HUES48 (cell line): ENCODE data around the gene ABCF2.

Experiments used
- H3K27ac ChIP-seq: one replicate; pipeline ENCODE4 v1.7.0; 2013; ENCODE audit warnings: low read depth, low read length, inconsistent platforms
- H3K27me3 ChIP-seq: 2 replicates; pipeline ENCODE4 v1.6.1; 2013; ENCODE audit warnings: mild to moderate bottlenecking, low read length; ENCODE audit not compliant: control insufficient read depth, insufficient read depth
- H3K36me3 ChIP-seq: 2 replicates; pipeline ENCODE4 v1.6.1; 2013; ENCODE audit warnings: low read length; ENCODE audit not compliant: control insufficient read depth, insufficient read depth
- H3K4me1 ChIP-seq: 2 replicates; pipeline ENCODE4 v1.6.1; 2013; ENCODE audit warnings: mild to moderate bottlenecking, low read length; ENCODE audit not compliant: control insufficient read depth, insufficient read depth
- H3K4me3 ChIP-seq: 2 replicates; pipeline ENCODE4 v1.5.1; 2013; ENCODE audit warnings: mild to moderate bottlenecking, low read depth, low read length
- H3K9ac ChIP-seq: 2 replicates; pipeline ENCODE4 v1.6.1; 2013; ENCODE audit warnings: mild to moderate bottlenecking, low read depth, low read length, moderate library complexity
- H3K9me3 ChIP-seq: 2 replicates; pipeline ENCODE4 v1.6.1; 2013; ENCODE audit warnings: low read length; ENCODE audit not compliant: control insufficient read depth, insufficient read depth

ABCF2 gene

DNA sequence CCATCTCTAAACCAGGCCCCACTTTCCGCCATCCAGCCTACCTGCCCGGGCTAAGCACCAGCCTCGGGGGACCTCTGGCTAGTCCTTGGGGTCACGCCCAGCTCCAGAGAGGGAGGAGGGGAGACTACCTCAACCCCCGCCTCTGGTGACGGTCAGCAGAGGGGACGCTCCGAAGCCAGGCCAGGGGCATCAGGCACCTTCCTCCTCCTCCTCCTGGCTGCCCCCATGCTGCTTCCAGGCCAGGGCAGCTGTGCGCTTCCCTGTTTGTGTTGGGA, 25.5 kb upstream of the ABCF2 start:
- H3K4me1 ChIP-seq: peaks cover 29% of the 10 kb centered on the region
- no peaks in the 10 kb centered on the region for H3K36me3 ChIP-seq
- no peak overlapping the region for H3K9ac ChIP-seq
- peak overlapping the region; percentile 79 for H3K4me3 ChIP-seq
- H3K27me3 ChIP-seq: peaks cover 57% of the 10 kb centered on the region
- no peak overlapping the region for H3K27ac ChIP-seq
- H3K9me3 ChIP-seq: no peaks in the 10 kb centered on the region

DNA sequence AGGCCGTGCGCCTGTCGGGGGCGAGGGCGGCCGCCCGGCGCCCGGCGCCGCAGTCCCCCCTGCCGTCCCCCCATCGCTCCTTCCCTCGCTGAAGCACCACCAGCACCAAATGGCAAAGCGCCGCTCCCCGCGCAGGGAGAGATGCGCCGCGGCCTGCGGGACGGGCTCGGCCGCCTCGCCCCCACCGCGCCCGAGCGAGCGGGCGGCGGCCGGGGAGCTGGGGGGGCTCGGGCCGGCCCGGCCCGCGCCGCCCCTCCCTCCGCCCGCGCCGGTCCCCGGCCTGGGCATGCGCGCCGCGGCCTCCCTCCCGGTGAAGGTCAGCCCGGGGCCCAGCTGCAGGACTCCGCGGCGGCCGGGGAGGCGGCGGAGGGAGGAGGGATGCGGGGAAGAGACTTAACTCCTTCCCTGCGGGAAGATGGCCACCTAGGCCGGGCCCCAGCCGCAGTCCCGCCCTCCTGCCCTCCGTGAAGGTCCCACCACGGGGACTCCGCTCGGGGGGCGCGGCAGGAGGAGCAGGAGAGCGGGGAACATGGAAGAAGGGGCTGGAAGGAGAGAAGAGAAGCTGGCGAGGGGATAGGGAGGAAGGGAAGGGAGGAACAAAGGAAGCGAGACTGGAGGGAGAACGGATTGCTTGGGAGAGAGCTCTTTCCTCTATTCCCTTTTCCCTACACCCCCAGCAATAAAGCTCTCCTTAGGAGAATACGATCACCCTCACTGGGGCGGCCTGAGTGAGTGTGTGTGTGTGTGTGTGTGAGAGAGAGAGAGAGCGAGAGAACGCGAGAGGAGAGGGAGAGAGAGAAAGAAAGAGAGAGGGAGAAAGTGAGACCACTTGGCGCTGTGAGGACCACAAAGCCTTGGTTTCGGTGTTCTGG, 24.9 kb upstream of the ABCF2 start:
- no peaks in the 10 kb centered on the region for H3K36me3 ChIP-seq
- H3K4me1 ChIP-seq: peaks cover 33% of the 10 kb centered on the region
- peak overlapping the region; percentile 46 for H3K9ac ChIP-seq
- H3K27me3 ChIP-seq: peaks cover 62% of the 10 kb centered on the region
- H3K4me3 ChIP-seq: peak overlapping the region; percentile 79
- no peaks in the 10 kb centered on the region for H3K9me3 ChIP-seq
- no peak overlapping the region for H3K27ac ChIP-seq

DNA sequence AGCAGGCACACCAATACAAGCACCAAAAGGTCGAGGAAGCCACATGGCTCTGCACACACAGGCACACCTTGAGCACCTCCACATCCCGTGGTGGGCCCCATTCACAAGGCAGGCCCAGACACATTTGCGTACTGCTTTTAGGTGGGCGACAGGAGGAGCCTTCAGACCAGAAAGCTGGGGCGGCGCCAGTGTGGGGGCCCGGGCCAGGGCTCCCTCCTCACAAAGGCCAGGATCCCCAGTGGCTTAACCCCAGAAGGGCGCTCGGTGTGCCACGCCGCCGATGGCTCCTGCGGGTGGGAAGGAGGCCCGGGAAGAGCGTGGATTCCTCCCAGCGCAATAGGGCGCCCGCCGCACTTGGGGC, 24.3 kb upstream of the ABCF2 start:
- peaks cover 69% of the 10 kb centered on the region for H3K27me3 ChIP-seq
- H3K9me3 ChIP-seq: no peaks in the 10 kb centered on the region
- peaks cover 38% of the 10 kb centered on the region for H3K4me1 ChIP-seq
- H3K9ac ChIP-seq: no peak overlapping the region
- peak overlapping the region; percentile 79 for H3K4me3 ChIP-seq
- no peaks in the 10 kb centered on the region for H3K36me3 ChIP-seq
- no peak overlapping the region for H3K27ac ChIP-seq

DNA sequence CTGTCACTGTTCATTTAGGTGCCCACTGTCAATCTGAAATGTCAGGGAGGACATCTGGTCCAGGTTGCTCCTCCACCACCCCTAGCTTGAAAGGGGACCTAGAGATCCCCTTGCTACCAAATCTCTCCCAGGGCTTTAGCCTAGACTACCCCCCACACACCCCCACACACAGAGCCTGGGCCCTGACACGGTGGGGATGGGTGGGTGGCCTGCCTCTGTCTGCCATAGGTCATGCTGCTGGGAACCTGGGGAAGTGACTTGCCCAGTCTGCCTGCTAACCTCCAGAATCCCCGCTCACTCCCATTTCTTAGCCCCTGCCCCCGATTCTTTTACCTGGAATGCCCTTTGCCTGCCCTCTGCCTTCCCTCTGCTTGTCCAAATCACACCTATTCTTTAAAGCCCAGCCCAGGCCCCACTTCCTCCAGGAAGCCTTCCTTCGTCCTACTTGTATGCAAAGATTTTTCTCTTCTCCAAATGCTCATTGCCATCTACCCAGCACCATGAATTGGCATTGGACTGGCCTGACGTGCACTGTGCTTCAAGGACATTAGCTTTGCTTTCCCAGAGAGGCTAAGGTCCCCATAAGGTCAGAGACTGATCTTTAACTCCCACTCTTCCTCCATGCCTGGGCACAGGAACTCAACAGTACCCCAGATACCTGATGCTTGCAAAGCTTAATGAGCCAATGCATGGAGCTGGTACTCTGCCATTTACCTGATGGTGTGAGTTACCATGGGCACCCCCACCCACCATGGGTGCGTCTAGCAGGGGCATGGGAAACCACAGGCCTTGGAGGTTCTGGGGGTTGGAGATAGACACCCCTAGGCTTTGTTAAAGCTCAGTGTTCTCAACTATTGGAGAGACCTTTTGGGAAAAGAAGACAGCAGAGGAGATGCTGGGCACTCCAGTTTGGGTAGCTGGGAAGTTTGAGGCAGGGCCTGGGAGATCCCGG, 23.5 kb upstream of the ABCF2 start:
- Histone ChIP-seq H3K4me1 (peaks cover 45% of the 10 kb centered on the region), H3K36me3 (no peaks in the 10 kb centered on the region), H3K27ac (no peak overlapping the region), H3K9ac (no peak overlapping the region), H3K4me3 (no peak overlapping the region), H3K27me3 (peaks cover 75% of the 10 kb centered on the region), H3K9me3 (no peaks in the 10 kb centered on the region)

DNA sequence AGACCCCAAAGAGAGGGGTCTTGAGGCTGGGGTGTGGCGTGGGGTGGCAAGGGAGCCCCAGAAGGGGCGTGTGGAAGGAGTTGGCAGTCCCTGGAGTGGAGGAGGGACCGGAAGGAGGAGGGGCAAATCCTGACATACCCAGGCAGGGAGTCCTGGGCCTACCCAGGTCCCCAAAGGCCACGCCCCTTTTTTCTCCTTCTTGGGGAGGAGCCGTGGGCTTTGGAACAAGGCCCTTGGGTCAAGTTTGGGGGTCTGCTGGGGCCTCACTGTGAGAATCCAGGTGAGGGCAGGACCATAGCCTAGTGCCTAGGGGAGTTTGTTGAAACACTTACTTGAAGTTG, 22.7 kb upstream of the ABCF2 start:
- no peak overlapping the region for H3K27ac ChIP-seq
- peaks cover 73% of the 10 kb centered on the region for H3K27me3 ChIP-seq
- no peaks in the 10 kb centered on the region for H3K36me3 ChIP-seq
- no peak overlapping the region for H3K9ac ChIP-seq
- H3K4me3 ChIP-seq: no peak overlapping the region; the same call in 1 of the 2 replicates
- peaks cover 49% of the 10 kb centered on the region for H3K4me1 ChIP-seq
- no peaks in the 10 kb centered on the region for H3K9me3 ChIP-seq

DNA sequence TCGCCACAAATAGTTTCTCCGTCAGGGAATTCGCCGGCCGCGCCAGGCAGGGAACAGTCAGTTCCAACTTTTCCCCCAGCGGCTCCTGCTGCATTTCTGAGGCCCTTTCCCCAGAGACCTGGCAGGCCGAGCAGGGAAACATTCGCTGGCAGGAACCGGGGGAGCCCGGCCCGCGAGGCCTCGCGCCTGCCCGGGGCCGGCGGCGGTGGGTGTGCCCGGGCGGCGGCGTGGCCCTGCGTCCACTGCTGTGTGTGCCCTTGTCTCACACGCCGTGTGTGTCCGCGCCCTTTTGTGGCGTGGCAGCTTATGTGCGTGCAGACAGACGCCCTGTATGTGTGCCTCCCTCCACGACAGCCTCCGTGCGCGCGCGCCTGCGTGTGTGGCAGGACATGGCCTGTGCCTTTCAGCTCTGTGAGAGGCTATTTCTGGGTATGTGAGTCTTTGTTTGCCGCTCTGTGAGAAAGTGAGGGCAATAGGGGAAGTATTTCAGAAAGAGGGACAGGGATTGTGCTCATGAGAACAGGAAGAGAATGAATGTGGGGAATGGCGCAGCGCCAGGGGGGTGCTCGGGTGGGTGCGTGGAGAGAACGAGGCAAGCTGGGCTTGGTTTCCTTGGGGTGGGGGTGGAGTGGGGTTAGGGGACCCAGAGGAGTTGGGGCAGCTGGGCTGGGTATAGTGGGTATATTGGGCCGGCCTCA, 22.2 kb upstream of the ABCF2 start:
- Histone ChIP-seq H3K4me3 (peak overlapping the region; percentile 57), H3K36me3 (no peaks in the 10 kb centered on the region), H3K27me3 (peaks cover 73% of the 10 kb centered on the region), H3K9ac (no peak overlapping the region), H3K27ac (peak overlapping the region; percentile 33), H3K4me1 (peaks cover 52% of the 10 kb centered on the region), H3K9me3 (no peaks in the 10 kb centered on the region)

DNA sequence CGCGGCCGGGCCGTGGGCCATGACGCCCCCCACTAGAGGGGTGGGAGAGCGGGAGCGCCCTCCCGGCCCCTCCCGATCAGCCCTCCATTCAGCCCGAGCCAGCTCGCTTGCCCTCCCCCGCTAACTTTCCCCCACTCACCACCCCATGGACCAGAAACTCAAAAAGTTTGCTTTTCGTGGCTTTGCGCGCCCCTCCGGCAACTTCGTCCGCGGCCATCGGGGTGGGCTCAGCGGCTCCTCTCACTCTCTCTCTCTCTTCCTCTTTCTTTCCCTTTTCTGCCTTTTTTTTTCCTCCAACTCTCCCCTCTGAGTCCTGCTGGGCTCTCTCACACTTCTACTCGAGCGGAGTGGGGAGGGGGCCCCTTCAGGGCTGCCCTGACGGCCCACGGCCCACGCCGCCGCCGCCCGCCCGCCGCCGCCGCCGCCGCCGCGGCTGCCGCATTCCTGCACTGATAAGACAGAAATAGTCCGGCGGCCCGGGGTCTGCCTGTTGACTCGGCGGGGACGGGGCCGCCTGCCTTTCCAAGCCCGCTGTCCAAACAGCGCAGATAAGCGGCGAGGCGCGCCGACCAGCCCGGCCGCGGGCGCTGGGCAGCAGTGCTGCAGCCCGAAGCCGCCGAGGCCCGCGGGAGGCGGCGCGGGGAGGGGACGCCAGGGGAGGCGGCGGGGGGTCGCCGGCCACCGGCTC, 21.5 kb upstream of the ABCF2 start, which contains the start of gene SMARCD3:
Gene SMARCD3, minus strand, starts transcription at position 349 of the 688 bp plus-strand sequence. Its CDS starts 132 bp downstream, at position 217.
- no peaks in the 10 kb centered on the region for H3K9me3 ChIP-seq
- no peaks in the 10 kb centered on the region for H3K36me3 ChIP-seq
- peak within 1 kb of the TSS; percentile 33 for H3K27ac ChIP-seq
- peaks cover 66% of the 10 kb centered on the region for H3K27me3 ChIP-seq
- no peak within 1 kb of the TSS for H3K9ac ChIP-seq
- H3K4me3 ChIP-seq: peak within 1 kb of the TSS; percentile 57
- peaks cover 55% of the 10 kb centered on the region for H3K4me1 ChIP-seq

DNA sequence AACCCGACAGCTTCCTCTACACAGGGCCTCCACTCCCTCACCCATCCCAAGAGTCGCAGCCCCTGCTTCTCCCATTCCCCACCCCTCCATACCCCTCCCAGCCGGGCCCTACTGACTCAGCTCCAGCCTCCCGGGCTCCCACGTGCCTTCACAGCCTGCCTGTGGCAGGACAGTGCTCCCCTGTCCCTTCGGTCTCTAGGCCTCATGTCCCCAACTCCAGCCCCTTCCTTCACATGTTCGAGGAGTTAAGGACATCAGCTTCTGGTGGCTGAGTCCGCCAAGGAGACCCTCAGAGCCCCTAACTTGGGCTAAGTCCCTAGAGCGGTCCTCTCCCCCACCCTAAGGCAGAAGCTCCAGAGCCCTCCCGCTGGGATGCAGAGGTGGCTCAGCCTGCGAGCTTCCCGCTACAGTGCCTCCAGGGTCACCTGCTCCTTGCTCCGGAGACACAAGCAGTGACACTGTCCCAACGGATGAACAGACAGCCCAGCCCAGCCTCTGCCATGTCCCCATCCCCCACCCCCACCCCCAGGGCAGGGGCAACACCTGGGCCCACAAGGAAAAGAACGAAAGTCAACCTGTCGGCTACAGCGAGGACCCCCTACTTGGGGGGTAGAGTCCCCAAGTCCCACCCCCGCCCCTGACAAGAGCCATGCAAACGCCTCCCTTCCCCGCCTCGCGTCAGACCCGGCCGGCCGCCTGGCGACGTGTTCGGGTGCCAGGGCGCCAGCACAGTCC, 20.8 kb upstream of the ABCF2 start:
- Histone ChIP-seq H3K27ac (no peak overlapping the region), H3K27me3 (peaks cover 66% of the 10 kb centered on the region), H3K4me1 (peaks cover 57% of the 10 kb centered on the region)

DNA sequence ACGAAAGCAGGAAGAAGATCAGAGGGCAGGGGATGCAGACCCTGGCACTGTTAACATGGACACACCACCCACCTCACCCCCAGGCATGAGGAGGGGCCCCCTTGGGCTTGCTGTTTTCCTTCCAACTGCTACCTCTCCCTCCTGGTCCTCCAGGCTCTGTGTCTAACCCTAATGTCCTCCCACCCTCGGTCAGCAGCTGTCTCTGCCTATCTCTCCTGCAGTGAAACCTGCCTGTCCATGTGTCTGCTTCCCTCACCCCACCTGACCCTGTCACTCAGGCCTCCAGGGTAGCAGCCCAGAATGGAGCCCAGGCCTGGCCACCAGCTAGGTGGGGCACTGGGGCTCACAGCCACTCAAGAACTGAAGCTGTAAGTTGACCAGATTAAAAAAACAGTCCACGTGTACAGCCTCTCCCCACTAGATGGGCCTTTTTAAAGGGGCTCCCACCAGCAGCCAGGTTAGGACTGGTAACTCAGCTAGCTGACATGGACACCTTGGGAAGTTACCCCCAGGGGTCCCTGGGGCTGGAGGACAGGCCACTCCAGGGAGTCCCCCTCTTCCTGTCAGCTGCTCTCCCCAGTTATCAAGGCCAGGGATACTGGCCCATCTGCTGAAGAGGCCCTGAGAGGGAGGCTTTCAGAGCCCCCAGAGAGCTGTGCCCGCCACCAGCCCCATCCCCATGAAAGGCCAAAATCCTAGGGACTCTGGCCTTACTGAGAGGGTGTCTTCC, 20.0 kb upstream of the ABCF2 start:
- no peaks in the 10 kb centered on the region for H3K36me3 ChIP-seq
- H3K27ac ChIP-seq: no peak overlapping the region
- no peak overlapping the region for H3K9ac ChIP-seq
- H3K27me3 ChIP-seq: peaks cover 66% of the 10 kb centered on the region
- H3K4me1 ChIP-seq: peaks cover 54% of the 10 kb centered on the region
- no peaks in the 10 kb centered on the region for H3K9me3 ChIP-seq
- H3K4me3 ChIP-seq: no peak overlapping the region

More for the DNA sequence above, 20.8 kb upstream of the ABCF2 start:
- peak overlapping the region; percentile 57; the same call in 1 of the 2 replicates for H3K4me3 ChIP-seq
- H3K9ac ChIP-seq: no peak overlapping the region
- H3K9me3 ChIP-seq: no peaks in the 10 kb centered on the region
- H3K36me3 ChIP-seq: no peaks in the 10 kb centered on the region
